NCI-H1417 (cell line): ENCODE results near the gene RAPGEF2.

Source experiments
- DNase-seq, 3 experiments: peaks; one replicate each; lab custom pipeline; 2025; lab: John Stamatoyannopoulos, UW

RAPGEF2 gene

GRCh38 chr4:159401791-159402380 is 299.0 kb downstream of the RAPGEF2 start:
- peak in 1 of 3 experiments; percentile 4 for DNase-seq
